GM23338 (cell line): Measurements from ENCODE around the gene LMF2. TPM values are rescaled to one million over a fixed set of nuclear protein-coding genes. Genes with fewer than 3 reads are reported as not detected.

Experiments
- ATAC-seq: fragments of 200-7000 bp; cut with Tn5 transposase; 3 replicates; pipeline ENCODE4 v1.9.1; 2020
- DNase-seq: peaks from one replicate; pipeline ENCODE4 v3.0.0-alpha.2; 2015; ENCODE audit warnings: low spot score
- H2AFZ ChIP-seq: fragments of 200-600 bp; sonication (generic); 2 replicates; pipeline ENCODE4 v1.8.0; 2016; ENCODE audit warnings: antibody characterized with exemption, mild to moderate bottlenecking, moderate library complexity
- H3F3A ChIP-seq: fragments of 200-600 bp; sonication (generic); replicated peaks from 2 replicates; pipeline ENCODE4 v1.8.0; 2017; ENCODE audit warnings: antibody characterized with exemption, mixed run types, low read depth
- H3K27ac ChIP-seq: fragments of 200-600 bp; sonication (generic); 2 replicates; pipeline ENCODE4 v1.6.1; 2016; ENCODE audit warnings: low read depth
- H3K27me3 ChIP-seq: fragments of 200-600 bp; sonication (generic); 2 replicates; pipeline ENCODE4 v1.8.0; 2016; ENCODE audit warnings: mild to moderate bottlenecking, mixed run types, moderate library complexity; ENCODE audit not compliant: insufficient read depth
- H3K36me3 ChIP-seq: fragments of 200-600 bp; sonication (generic); 2 replicates; pipeline ENCODE4 v1.8.0; 2016; ENCODE audit warnings: mild to moderate bottlenecking; ENCODE audit not compliant: insufficient read depth
- H3K4me1 ChIP-seq: fragments of 200-600 bp; sonication (generic); 2 replicates; pipeline ENCODE4 v1.8.0; 2016; ENCODE audit warnings: mild to moderate bottlenecking, moderate library complexity; ENCODE audit not compliant: insufficient read depth
- H3K4me2 ChIP-seq: fragments of 200-600 bp; sonication (generic); 2 replicates; pipeline ENCODE4 v1.7.1; 2017; ENCODE audit warnings: mixed run types
- H3K4me3 ChIP-seq: fragments of 200-600 bp; sonication (generic); 2 replicates; pipeline ENCODE4 v1.6.1; 2016; ENCODE audit warnings: mixed run types
- H3K79me2 ChIP-seq: fragments of 200-600 bp; sonication (generic); replicated peaks from 2 replicates; pipeline ENCODE4 v1.8.0; 2017; ENCODE audit warnings: mild to moderate bottlenecking; ENCODE audit not compliant: insufficient read depth
- H3K9me2 ChIP-seq: fragments of 200-600 bp; sonication (generic); 2 replicates; pipeline ENCODE4 v1.8.0; 2017; ENCODE audit not compliant: insufficient read depth
- H4K20me1 ChIP-seq: fragments of 200-600 bp; sonication (generic); replicated peaks from 2 replicates; pipeline ENCODE4 v1.8.0; 2017; ENCODE audit warnings: mild to moderate bottlenecking; ENCODE audit not compliant: insufficient read depth
- H3K27ac Mint-ChIP-seq: 2 replicates; pipeline ENCODE4 v1.8.0; 2020; ENCODE audit warnings: inconsistent platforms, mild to moderate bottlenecking, moderate library complexity, mixed read lengths
- H3K27me3 Mint-ChIP-seq: 3 replicates; pipeline ENCODE4 v1.8.0; 2022; ENCODE audit warnings: low read depth, mild to moderate bottlenecking, moderate library complexity, mixed read lengths, inconsistent platforms; ENCODE audit not compliant: insufficient read depth, poor library complexity
- H3K36me3 Mint-ChIP-seq: 3 replicates; pipeline ENCODE4 v1.8.0; 2021; ENCODE audit warnings: low read depth, mild to moderate bottlenecking, inconsistent platforms, moderate library complexity, mixed read lengths
- H3K4me1 Mint-ChIP-seq: 3 replicates; pipeline ENCODE4 v1.8.0; 2020; ENCODE audit warnings: mild to moderate bottlenecking, inconsistent platforms, mixed read lengths
- H3K4me3 Mint-ChIP-seq: 3 replicates; pipeline ENCODE4 v1.8.0; 2021; ENCODE audit warnings: moderate library complexity, mild to moderate bottlenecking, inconsistent platforms, mixed read lengths
- H3K9me3 Mint-ChIP-seq: 3 replicates; pipeline ENCODE4 v1.8.0; 2020; ENCODE audit warnings: moderate library complexity, mild to moderate bottlenecking, inconsistent platforms, mixed read lengths
- CREB1 ChIP-seq: fragments of 250-450 bp; sonication (Bioruptor Pico); IDR thresholded peaks from 2 replicates; pipeline ENCODE4 v1.5.0; 2020; ENCODE audit warnings: low read depth, mild to moderate bottlenecking, moderate library complexity
- EZH2 ChIP-seq: fragments of 200-600 bp; sonication (generic); IDR thresholded peaks from one replicate; pipeline ENCODE4 v1.8.0; 2017; ENCODE audit warnings: antibody characterized with exemption, mild to moderate bottlenecking, low read depth; ENCODE audit not compliant: unreplicated experiment
- EZH2phosphoT487 ChIP-seq: fragments of 200-600 bp; sonication (generic); IDR thresholded peaks from one replicate; pipeline ENCODE4 v1.8.1; 2018; ENCODE audit warnings: antibody characterized with exemption; ENCODE audit not compliant: unreplicated experiment
- JUNB ChIP-seq: IDR thresholded peaks from one replicate; pipeline ENCODE4 v1.6.1; 2016; ENCODE audit warnings: antibody characterized with exemption; ENCODE audit not compliant: unreplicated experiment
- POLR2AphosphoS5 ChIP-seq: IDR thresholded peaks from 2 replicates; pipeline ENCODE4 v1.6.1; 2016; ENCODE audit warnings: antibody characterized with exemption, low read depth
- REST ChIP-seq: IDR thresholded peaks from one replicate; pipeline ENCODE4 v1.6.1; 2018; ENCODE audit warnings: antibody characterized with exemption; ENCODE audit not compliant: unreplicated experiment
- STAT1 ChIP-seq: IDR thresholded peaks from one replicate; pipeline ENCODE4 v1.6.1; 2016; ENCODE audit warnings: antibody characterized with exemption; ENCODE audit not compliant: unreplicated experiment
- ZNF114 ChIP-seq: fragments of 250-450 bp; sonication (Bioruptor Pico); IDR thresholded peaks from 2 replicates; pipeline ENCODE4 v1.5.0; 2020; ENCODE audit warnings: mild to moderate bottlenecking, moderate library complexity
- ZNF331 ChIP-seq: fragments of 250-450 bp; sonication (Bioruptor Pico); IDR thresholded peaks from 2 replicates; pipeline ENCODE4 v1.5.0; 2020; ENCODE audit warnings: low read depth, mild to moderate bottlenecking, moderate library complexity
- polyA plus RNA-seq: library from polyadenylated mRNA; unstranded; fragments of >200 nt; fragmentation: Nextera tagmentation; extraction: Ambion mirVana; gene quantifications from 2 replicates; pipeline ENCODE4 v1.2.1, GENCODE V29; 2016
- total RNA-seq: library from RNA; depleted of rRNA; stranded (reverse); fragments of >200 nt; shearing (Covaris generic); gene quantifications from 2 replicates; pipeline ENCODE4 v1.2.3, GENCODE V29; 2014

Gene LMF2
- total and polyA plus RNA-seq, 2 experiments from 2014 or later: 15.6 to 36.3 TPM

- Histone ChIP-seq H3F3A (no peaks in the 10 kb centered on the region), H3K4me1 (peaks cover 16% of the 10 kb centered on the region), H3K4me3 (peak within 1 kb of the TSS; percentile 72), H3K27ac (no peak within 1 kb of the TSS), H4K20me1 (peaks cover 34% of the 10 kb centered on the region), H3K79me2 (peaks cover 42% of the 10 kb centered on the region), H3K4me2 (peak within 1 kb of the TSS; percentile 90), H3K36me3 (no peaks in the 10 kb centered on the region), H2AFZ (peak within 1 kb of the TSS; percentile 69), H3K9me2 (no peaks in the 10 kb centered on the region), H3K27me3 (peaks cover 11% of the 10 kb centered on the region)
- H3K9me3 Mint-ChIP-seq: no peaks in the 10 kb centered on the region; the same call in 2 of the 3 replicates
- TF ChIP-seq EZH2 (no peak), ZNF114 (CRISPR knock-in tag) (no peak), POLR2AphosphoS5 (peak; percentile 74)
- DNase-seq: peak; percentile 97
- peak; percentile 78 for ATAC-seq
- no peak within 1 kb of the TSS for H3K27ac Mint-ChIP-seq
- no peaks in the 10 kb centered on the region for H3K36me3 Mint-ChIP-seq
- H3K27me3 Mint-ChIP-seq: peaks cover 41% of the 10 kb centered on the region
- peaks cover 36% of the 10 kb centered on the region for H3K4me1 Mint-ChIP-seq
- H3K4me3 Mint-ChIP-seq: peak within 1 kb of the TSS; percentile 80
Observed at GRCh38 chr22:50474710-50475651, 32.5 kb downstream of the LMF2 start, which contains the start of gene SBF1. Gene SBF1 (minus strand): TSS chr22:50475035. CDS start chr22:50474840, 195 bp downstream.

GRCh38 chr22:50473855-50474671 lies 33.4 kb downstream of the LMF2 start:
- Mint-ChIP-seq H3K27ac (no peak overlapping the region), H3K27me3 (peaks cover 33% of the 10 kb centered on the region), H3K4me1 (peaks cover 36% of the 10 kb centered on the region), H3K36me3 (no peaks in the 10 kb centered on the region), H3K9me3 (no peaks in the 10 kb centered on the region; the same call in 2 of the 3 replicates), H3K4me3 (peak overlapping the region; percentile 80)
- Histone ChIP-seq H2AFZ (no peak overlapping the region), H4K20me1 (peaks cover 34% of the 10 kb centered on the region), H3K27me3 (peaks cover 2% of the 10 kb centered on the region; the same call in 1 of the 2 replicates), H3K9me2 (no peaks in the 10 kb centered on the region), H3K27ac (no peak overlapping the region), H3K79me2 (peaks cover 51% of the 10 kb centered on the region), H3K4me3 (peak overlapping the region; percentile 72), H3K4me1 (peaks cover 19% of the 10 kb centered on the region), H3F3A (no peaks in the 10 kb centered on the region), H3K36me3 (no peaks in the 10 kb centered on the region), H3K4me2 (peak overlapping the region; percentile 90)
- DNase-seq (peak; percentile 54), ATAC-seq (peak; percentile 13)
- TF ChIP-seq JUNB (no peak), ZNF331 (no peak), STAT1 (no peak), REST (no peak), CREB1 (no peak), EZH2phosphoT487 (no peak)
